ENCODE data around the gene C20orf144. TPM values are rescaled to one million over a fixed set of nuclear protein-coding genes. Genes with fewer than 3 reads are reported as not detected.

Gene C20orf144
- total RNA-seq, 1 experiment from 2014 or later: 0.18 TPM

- Histone ChIP-seq H3K4me1 (replicated peaks) (peaks cover 27% of the 10 kb centered on the region), H3K27ac (peak overlapping the region; percentile 70), H3K9me3 (replicated peaks) (no peaks in the 10 kb centered on the region; the same call in 1 of the 2 replicates), H3K4me3 (peak overlapping the region; percentile 72), H3K27me3 (replicated peaks) (no peaks in the 10 kb centered on the region), H3K36me3 (peaks cover 79% of the 10 kb centered on the region)
- DNase-seq (ENCODE audit: low read depth in 1 of 2, low spot score in 2 of 2): no peak
Observed at GRCh38 chr20:33673114-33673409, 10.9 kb downstream of the C20orf144 start.

- Histone ChIP-seq H3K4me1 (replicated peaks) (peaks cover 27% of the 10 kb centered on the region), H3K27me3 (replicated peaks) (no peaks in the 10 kb centered on the region), H3K36me3 (peaks cover 79% of the 10 kb centered on the region)
Observed at GRCh38 chr20:33673410-33674293, 11.5 kb downstream of the C20orf144 start.

GRCh38 chr20:33674294-33675135 is 12.4 kb downstream of the C20orf144 start, which contains the start of gene NECAB3:
TSS of gene NECAB3 (minus strand) at chr20:33674428. CDS start at chr20:33674352, 76 bp downstream.
- no peaks in the 10 kb centered on the region for H3K27me3 ChIP-seq (replicated peaks)
- H3K27ac ChIP-seq: peak within 1 kb of the TSS; percentile 70
- H3K4me1 ChIP-seq (replicated peaks): peaks cover 27% of the 10 kb centered on the region
- peak; percentile 69 to 75 for DNase-seq (ENCODE audit: low read depth in 1 of 2, low spot score in 2 of 2)
- H3K4me3 ChIP-seq: peak within 1 kb of the TSS; percentile 72
- H3K9me3 ChIP-seq (replicated peaks): no peaks in the 10 kb centered on the region; the same call in 1 of the 2 replicates
- H3K36me3 ChIP-seq: peaks cover 79% of the 10 kb centered on the region

More at GRCh38 chr20:33673410-33674293, 11.5 kb downstream of the C20orf144 start:
- Histone ChIP-seq H3K27ac (peak overlapping the region; percentile 70), H3K4me3 (peak overlapping the region; percentile 72), H3K9me3 (replicated peaks) (no peaks in the 10 kb centered on the region; the same call in 1 of the 2 replicates)
- DNase-seq (ENCODE audit: low read depth in 1 of 2, low spot score in 2 of 2): peak in 1 of 2 experiments; percentile 40

GRCh38 chr20:33675136-33675959 is 13.2 kb downstream of the C20orf144 start:
- Histone ChIP-seq H3K4me1 (replicated peaks) (peaks cover 27% of the 10 kb centered on the region), H3K36me3 (peaks cover 79% of the 10 kb centered on the region), H3K4me3 (no peak overlapping the region), H3K27ac (no peak overlapping the region; the same call in 1 of the 2 replicates), H3K9me3 (replicated peaks) (no peaks in the 10 kb centered on the region; the same call in 1 of the 2 replicates), H3K27me3 (replicated peaks) (no peaks in the 10 kb centered on the region)
- DNase-seq (ENCODE audit: low read depth in 1 of 2, low spot score in 2 of 2): no peak

- Histone ChIP-seq H3K27me3 (replicated peaks) (no peaks in the 10 kb centered on the region), H3K27ac (no peak overlapping the region), H3K4me3 (no peak overlapping the region), H3K9me3 (replicated peaks) (no peaks in the 10 kb centered on the region; the same call in 1 of the 2 replicates), H3K4me1 (replicated peaks) (peaks cover 27% of the 10 kb centered on the region), H3K36me3 (peaks cover 74% of the 10 kb centered on the region)
- no peak for DNase-seq (ENCODE audit: low read depth in 1 of 2, low spot score in 2 of 2)
Observed at GRCh38 chr20:33676121-33676520, 14.0 kb downstream of the C20orf144 start.

GRCh38 chr20:33676652-33677645 is 14.8 kb downstream of the C20orf144 start:
- no peaks in the 10 kb centered on the region; the same call in 1 of the 2 replicates for H3K9me3 ChIP-seq (replicated peaks)
- peaks cover 27% of the 10 kb centered on the region for H3K4me1 ChIP-seq (replicated peaks)
- no peak for DNase-seq (ENCODE audit: low read depth in 1 of 2, low spot score in 2 of 2)
- H3K4me3 ChIP-seq: no peak overlapping the region
- no peak overlapping the region for H3K27ac ChIP-seq
- H3K27me3 ChIP-seq (replicated peaks): no peaks in the 10 kb centered on the region
- H3K36me3 ChIP-seq: peaks cover 66% of the 10 kb centered on the region

- H3K4me3 ChIP-seq: no peak overlapping the region
- no peak for DNase-seq (ENCODE audit: low read depth in 1 of 2, low spot score in 2 of 2)
- no peaks in the 10 kb centered on the region for H3K27me3 ChIP-seq (replicated peaks)
- H3K27ac ChIP-seq: no peak overlapping the region
- peaks cover 55% of the 10 kb centered on the region for H3K36me3 ChIP-seq
- H3K4me1 ChIP-seq (replicated peaks): peaks cover 21% of the 10 kb centered on the region
- H3K9me3 ChIP-seq (replicated peaks): no peaks in the 10 kb centered on the region; the same call in 1 of the 2 replicates
Observed at GRCh38 chr20:33677991-33678702, 16.0 kb downstream of the C20orf144 start.

GRCh38 chr20:33679758-33680485 is 17.8 kb downstream of the C20orf144 start:
- DNase-seq (ENCODE audit: low read depth in 1 of 2, low spot score in 2 of 2): no peak
- no peaks in the 10 kb centered on the region for H3K9me3 ChIP-seq (replicated peaks)

GRCh38 chr20:33680686-33681085 is 18.6 kb downstream of the C20orf144 start:
- Histone ChIP-seq H3K27ac (no peak overlapping the region), H3K9me3 (replicated peaks) (no peaks in the 10 kb centered on the region), H3K36me3 (peaks cover 49% of the 10 kb centered on the region), H3K27me3 (replicated peaks) (no peaks in the 10 kb centered on the region), H3K4me3 (no peak overlapping the region), H3K4me1 (replicated peaks) (peaks cover 12% of the 10 kb centered on the region)
- no peak for DNase-seq (ENCODE audit: low read depth in 1 of 2, low spot score in 2 of 2)

More at GRCh38 chr20:33679758-33680485, 17.8 kb downstream of the C20orf144 start:
- no peak overlapping the region for H3K4me3 ChIP-seq
- H3K4me1 ChIP-seq (replicated peaks): peaks cover 8% of the 10 kb centered on the region
- H3K36me3 ChIP-seq: peaks cover 49% of the 10 kb centered on the region
- no peak overlapping the region for H3K27ac ChIP-seq
- H3K27me3 ChIP-seq (replicated peaks): no peaks in the 10 kb centered on the region

- H3K27ac ChIP-seq: no peak overlapping the region
- no peak for DNase-seq (ENCODE audit: low read depth in 1 of 2, low spot score in 2 of 2)
Observed at GRCh38 chr20:33681288-33681687, 19.2 kb downstream of the C20orf144 start.

GRCh38 chr20:33681728-33682353 is 19.7 kb downstream of the C20orf144 start:
- Histone ChIP-seq H3K9me3 (replicated peaks) (no peaks in the 10 kb centered on the region), H3K36me3 (peaks cover 41% of the 10 kb centered on the region), H3K27ac (no peak overlapping the region), H3K27me3 (replicated peaks) (no peaks in the 10 kb centered on the region), H3K4me1 (replicated peaks) (peaks cover 19% of the 10 kb centered on the region), H3K4me3 (no peak overlapping the region)
- DNase-seq (ENCODE audit: low read depth in 1 of 2, low spot score in 2 of 2): no peak

More at GRCh38 chr20:33681288-33681687, 19.2 kb downstream of the C20orf144 start:
- H3K4me1 ChIP-seq (replicated peaks): peaks cover 15% of the 10 kb centered on the region
- no peak overlapping the region for H3K4me3 ChIP-seq
- no peaks in the 10 kb centered on the region for H3K9me3 ChIP-seq (replicated peaks)
- no peaks in the 10 kb centered on the region for H3K27me3 ChIP-seq (replicated peaks)
- H3K36me3 ChIP-seq: peaks cover 46% of the 10 kb centered on the region

All from SJSA1 (cell line).